Measurements from ENCODE around the gene ACADS. TPM values are rescaled to one million over a fixed set of nuclear protein-coding genes. Genes with fewer than 3 reads are reported as not detected.

Gene ACADS
- total and polyA plus RNA-seq, 9 of the 15 experiments (the other 6 are each of a cell fraction or from before 2014, with no cell fraction given) = 0.06 to 20.3 (median 8.8) TPM

DNA sequence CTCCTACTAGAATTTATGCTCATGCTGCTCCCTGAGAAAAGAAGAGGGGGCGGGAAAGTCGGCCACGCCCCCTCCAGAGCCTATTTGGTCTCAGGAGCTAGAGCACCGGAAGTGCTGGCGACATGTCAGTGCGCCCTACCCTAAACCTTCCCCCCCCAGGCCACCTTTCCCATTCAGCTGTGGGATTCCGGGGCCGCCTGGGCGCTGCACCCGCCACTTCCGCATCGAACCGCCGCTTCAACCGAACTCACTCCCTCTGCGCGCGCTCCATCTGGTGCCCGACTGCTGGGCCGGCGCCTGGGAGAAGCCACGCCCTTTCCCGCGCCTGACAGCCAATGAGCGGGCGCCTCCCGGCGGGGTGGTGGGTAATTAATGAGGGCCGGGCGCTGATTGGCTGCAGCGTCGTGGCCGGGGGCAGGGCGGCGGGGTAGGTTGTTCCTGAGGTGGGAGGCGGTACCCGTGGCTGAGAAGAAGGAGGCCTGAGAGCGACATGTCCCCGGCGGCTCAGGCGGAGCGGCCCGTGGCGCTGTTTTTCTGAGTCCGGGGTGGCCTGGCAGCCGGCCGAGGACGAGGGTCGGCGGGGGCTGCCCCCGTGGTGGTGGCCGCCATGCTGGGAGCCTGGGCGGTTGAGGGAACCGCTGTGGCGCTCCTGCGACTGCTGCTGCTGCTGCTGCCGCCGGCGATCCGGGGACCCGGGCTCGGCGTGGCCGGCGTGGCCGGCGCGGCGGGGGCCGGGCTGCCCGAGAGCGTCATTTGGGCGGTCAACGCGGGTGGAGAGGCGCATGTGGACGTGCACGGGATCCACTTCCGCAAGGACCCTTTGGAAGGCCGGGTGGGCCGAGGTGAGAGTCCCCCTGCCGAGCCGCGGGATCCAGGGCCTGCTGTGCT is 38.7 kb upstream of the ACADS start, which contains the start of gene MLEC (continued):
- TF ChIP-seq ATF7 (IDR thresholded peaks at IDR 0.05) = peak; percentile 87
- TF ChIP-seq IFI16 (CRISPR knock-in tag; IDR thresholded peaks at IDR 0.05) = no peak
- no peak for TF ChIP-seq CBX8 (IDR thresholded peaks at IDR 0.05; ENCODE audit: borderline replicate concordance, extremely low read depth, low read depth, low read length, poor library complexity, severe bottlenecking)
- TF ChIP-seq ZNF124 (CRISPR knock-in tag; IDR thresholded peaks at IDR 0.05) = no peak
- no peak for TF ChIP-seq MAFK (IDR thresholded peaks at IDR 0.05; ENCODE audit: low read length)
- TF ChIP-seq GTF2E2 (tag; IDR thresholded peaks at IDR 0.05) = 0 out of 2 replicates have a peak, but pooled peaks have one; percentile 15
- TF ChIP-seq IRF2 (CRISPR knock-in tag; IDR thresholded peaks at IDR 0.05) = no peak
- TF ChIP-seq ZNF780A (CRISPR knock-in tag; IDR thresholded peaks at IDR 0.05) = no peak
- no peak for TF ChIP-seq ZNF407 (IDR thresholded peaks at IDR 0.05; ENCODE audit: low read depth)

Data from K562 (cell line).